ENCODE data around the gene RALGAPB. TPM values are rescaled to one million over a fixed set of nuclear protein-coding genes. Genes with fewer than 3 reads are reported as not detected.
"Not testable (repeated sequence)": the region's sequence is repeated elsewhere in the genome, so short reads cannot be mapped to it uniquely, and the experiment has no call there.

Gene RALGAPB
- total RNA-seq, 2 donors from 2014 or later: 50.2 to 51.5 TPM

GRCh38 chr20:38498909-38499308, 26.3 kb downstream of the RALGAPB start:
- no peaks in the 10 kb centered on the region for H3K4me1 ChIP-seq (ENCODE audit: control insufficient read depth in 1 of 2, low read depth in 2 of 2)
- no peak for DNase-seq (ENCODE audit: low spot score)
- no peak overlapping the region for H3K4me3 ChIP-seq
- H3K27ac ChIP-seq: no peak overlapping the region
- no peaks in the 10 kb centered on the region for H3K27me3 ChIP-seq (replicated peaks; ENCODE audit: insufficient read depth)
- no peak for TF ChIP-seq CTCF (IDR thresholded peaks at IDR 0.05)
- peaks cover 35% of the 10 kb centered on the region for H3K36me3 ChIP-seq
- no peaks in the 10 kb centered on the region for H3K9me3 ChIP-seq
- ATAC-seq (ENCODE audit: insufficient number of reproducible peaks, low FRiP score, low read depth): no peak

- Histone ChIP-seq H3K27me3 (replicated peaks; ENCODE audit: insufficient read depth) (no peaks in the 10 kb centered on the region), H3K27ac (no peak overlapping the region), H3K36me3 (peaks cover 32% of the 10 kb centered on the region), H3K9me3 (no peaks in the 10 kb centered on the region), H3K4me1 (ENCODE audit: control insufficient read depth in 1 of 2, low read depth in 2 of 2) (no peaks in the 10 kb centered on the region), H3K4me3 (no peak overlapping the region)
- ATAC-seq (ENCODE audit: insufficient number of reproducible peaks, low FRiP score, low read depth) (no peak), DNase-seq (ENCODE audit: low spot score) (no peak)
- TF ChIP-seq CTCF (IDR thresholded peaks at IDR 0.05): no peak
Measured at GRCh38 chr20:38499366-38499765, 26.7 kb downstream of the RALGAPB start.

- H3K4me3 ChIP-seq: no peak overlapping the region
- H3K9me3 ChIP-seq: no peaks in the 10 kb centered on the region
- H3K27me3 ChIP-seq (replicated peaks; ENCODE audit: insufficient read depth): no peaks in the 10 kb centered on the region
- H3K4me1 ChIP-seq (ENCODE audit: control insufficient read depth in 1 of 2, low read depth in 2 of 2): no peaks in the 10 kb centered on the region
- H3K36me3 ChIP-seq: peaks cover 26% of the 10 kb centered on the region
- no peak for TF ChIP-seq CTCF (IDR thresholded peaks at IDR 0.05)
- ATAC-seq (ENCODE audit: insufficient number of reproducible peaks, low FRiP score, low read depth) (no peak), DNase-seq (ENCODE audit: low spot score) (no peak)
- H3K27ac ChIP-seq: no peak overlapping the region
Measured at GRCh38 chr20:38501858-38502436, 29.3 kb downstream of the RALGAPB start.

GRCh38 chr20:38504368-38505090, 31.9 kb downstream of the RALGAPB start:
- no peak for ATAC-seq (ENCODE audit: insufficient number of reproducible peaks, low FRiP score, low read depth)

GRCh38 chr20:38505091-38505455, 32.4 kb downstream of the RALGAPB start:
- DNase-seq (ENCODE audit: low spot score): no peak
- Histone ChIP-seq H3K4me3 (no peak overlapping the region), H3K27ac (no peak overlapping the region), H3K27me3 (replicated peaks; ENCODE audit: insufficient read depth) (no peaks in the 10 kb centered on the region), H3K36me3 (peaks cover 29% of the 10 kb centered on the region), H3K4me1 (ENCODE audit: control insufficient read depth in 1 of 2, low read depth in 2 of 2) (no peaks in the 10 kb centered on the region), H3K9me3 (no peaks in the 10 kb centered on the region)
- TF ChIP-seq CTCF (IDR thresholded peaks at IDR 0.05): no peak
- ATAC-seq (ENCODE audit: insufficient number of reproducible peaks, low FRiP score, low read depth): no peak

More at GRCh38 chr20:38504368-38505090, 31.9 kb downstream of the RALGAPB start:
- Histone ChIP-seq H3K4me3 (no peak overlapping the region), H3K4me1 (ENCODE audit: control insufficient read depth in 1 of 2, low read depth in 2 of 2) (no peaks in the 10 kb centered on the region), H3K9me3 (no peaks in the 10 kb centered on the region), H3K27ac (no peak overlapping the region), H3K27me3 (replicated peaks; ENCODE audit: insufficient read depth) (no peaks in the 10 kb centered on the region), H3K36me3 (peaks cover 25% of the 10 kb centered on the region)
- no peak for TF ChIP-seq CTCF (IDR thresholded peaks at IDR 0.05)
- no peak for DNase-seq (ENCODE audit: low spot score)

- H3K4me3 ChIP-seq; H3K27me3 ChIP-seq (replicated peaks; ENCODE audit: insufficient read depth); ATAC-seq (ENCODE audit: insufficient number of reproducible peaks, low FRiP score, low read depth); H3K4me1 ChIP-seq (ENCODE audit: control insufficient read depth in 1 of 2, low read depth in 2 of 2); H3K27ac ChIP-seq; DNase-seq (ENCODE audit: low spot score); H3K9me3 ChIP-seq: not testable (repeated sequence)
- peaks cover 16% of the 10 kb centered on the region for H3K36me3 ChIP-seq
Measured at GRCh38 chr20:38511726-38512125, 39.1 kb downstream of the RALGAPB start.
